Keratinocyte (primary cell): ENCODE results near the gene FOXK1. TPM values are rescaled to one million over a fixed set of nuclear protein-coding genes. Genes with fewer than 3 reads are reported as not detected.

ENCODE experiments used
- DNase-seq: peaks from one replicate; pipeline ENCODE4 v3.0.0-alpha.2; 2011; ENCODE audit warnings: low read depth, missing footprints, low spot score
- FAIRE-seq: peaks from 2 replicates; lab custom pipeline; 2011; peaks lifted over from hg19 to GRCh38; lab: Jason Lieb, UNC
- H2AFZ ChIP-seq: 2 replicates; pipeline ENCODE4 v1.6.0; 2012; ENCODE audit warnings: low read length, control low read depth, inconsistent platforms; ENCODE audit not compliant: control insufficient read depth
- H3K27ac ChIP-seq: 2 replicates; pipeline ENCODE4 v1.5.1; 2011; ENCODE audit warnings: low read length; ENCODE audit not compliant: control insufficient read depth, insufficient read depth
- H3K27me3 ChIP-seq: 3 replicates; pipeline ENCODE4 v1.6.0; 2011; ENCODE audit warnings: low read length; ENCODE audit not compliant: control insufficient read depth, insufficient read depth; ENCODE audit errors: extremely low read depth
- H3K36me3 ChIP-seq, 2 experiments: 2 replicates in 1 of 2; 3 replicates in 1 of 2; pipeline ENCODE4 v1.5.1; 2011; ENCODE audit warnings: low read length in 2 of 2, mild to moderate bottlenecking in 1 of 2; ENCODE audit not compliant: control insufficient read depth in 2 of 2, insufficient read depth in 2 of 2; ENCODE audit errors: extremely low read depth in 1 of 2
- H3K4me1 ChIP-seq: 3 replicates; pipeline ENCODE4 v1.5.1; 2011; ENCODE audit warnings: low read length; ENCODE audit not compliant: control insufficient read depth, insufficient read depth; ENCODE audit errors: extremely low read depth
- H3K4me2 ChIP-seq: 3 replicates; pipeline ENCODE4 v1.6.0; 2011; ENCODE audit warnings: low read depth, low read length; ENCODE audit not compliant: control insufficient read depth, insufficient read depth; ENCODE audit errors: extremely low read depth
- H3K4me3 ChIP-seq, 3 experiments: fragments of 200-600 bp in 1 of 3; sonication (generic) in 1 of 3; 2 replicates in 2 of 3; 3 replicates in 1 of 3; pipeline ENCODE4 v1.5.1; 2011 to 2016; ENCODE audit warnings: low read length in 3 of 3, mild to moderate bottlenecking in 3 of 3, control low read depth in 2 of 3, inconsistent platforms in 1 of 3, low read depth in 1 of 3, mixed read lengths in 1 of 3, mixed run types in 1 of 3, moderate library complexity in 1 of 3; ENCODE audit not compliant: control insufficient read depth in 2 of 3, insufficient read depth in 2 of 3; ENCODE audit errors: extremely low read depth in 1 of 3
- H3K79me2 ChIP-seq: 2 replicates; pipeline ENCODE4 v1.6.0; 2012; ENCODE audit warnings: low read length; ENCODE audit not compliant: control insufficient read depth, insufficient read depth
- H3K9ac ChIP-seq: 3 replicates; pipeline ENCODE4 v1.6.0; 2011; ENCODE audit warnings: low read length; ENCODE audit not compliant: control insufficient read depth, insufficient read depth; ENCODE audit errors: extremely low read depth
- H3K9me1 ChIP-seq: 3 replicates; pipeline ENCODE4 v1.6.0; 2011; ENCODE audit warnings: low read length; ENCODE audit not compliant: control insufficient read depth, insufficient read depth; ENCODE audit errors: extremely low read depth
- H3K9me3 ChIP-seq: 2 replicates; pipeline ENCODE4 v1.5.1; 2012; ENCODE audit warnings: low read depth, low read length; ENCODE audit not compliant: control insufficient read depth
- H4K20me1 ChIP-seq: 3 replicates; pipeline ENCODE4 v1.6.0; 2011; ENCODE audit warnings: low read length; ENCODE audit not compliant: control insufficient read depth, insufficient read depth; ENCODE audit errors: extremely low read depth
- CTCF ChIP-seq, 3 experiments: IDR thresholded peaks in 1 of 3; conservative IDR thresholded peaks in 1 of 3; optimal IDR thresholded peaks in 1 of 3; 2 replicates in 2 of 3; 3 replicates in 1 of 3; pipeline versions ENCODE3 to v1.5.1; 2011; ENCODE audit warnings: low read length in 3 of 3, mild to moderate bottlenecking in 3 of 3, moderate library complexity in 2 of 3, control low read depth in 1 of 3, inconsistent platforms in 1 of 3; ENCODE audit not compliant: insufficient read depth in 2 of 3; ENCODE audit errors: extremely low read depth in 1 of 3
- EZH2 ChIP-seq: IDR thresholded peaks from one replicate; pipeline ENCODE4 v1.6.1; 2012; ENCODE audit warnings: inconsistent platforms, mild to moderate bottlenecking, low read length, moderate library complexity
- dilution Hi-C: fragments of 300-500 bp; cut with MboI; formaldehyde crosslinking; loops from one replicate; pipeline ENCODE4 v1.7.0; 2020; ENCODE audit warnings: low sequenced_read_pairs; ENCODE audit not compliant: extremely low pct_ligation_motif_present
- polyA plus RNA-seq, 5 experiments: library from polyadenylated mRNA; depleted of rRNA in 3 of 5; stranded (reverse) in 3 of 5; stranded (forward) in 1 of 5; unstranded in 1 of 5; fragments of >200 nt; gene quantifications; 1 replicate in 1 of 5; 2 replicates in 3 of 5; 3 replicates in 1 of 5; pipeline versions ENCODE4 v1.2.1 to v1.2.3, GENCODE V29; 2011 to 2012; ENCODE audit warnings: missing spikeins in 2 of 5, low read depth in 1 of 5, low replicate concordance in 1 of 5

Gene FOXK1
- polyA plus RNA-seq, 1 donor (not counting 4 experiments of a cell fraction or from before 2014, with no cell fraction given), result 4.4 TPM

GRCh38 chr7:4797858-4798705 lies 116.0 kb downstream of the FOXK1 start:
- no peaks in the 10 kb centered on the region for H3K4me1 ChIP-seq
- no peaks in the 10 kb centered on the region for H3K79me2 ChIP-seq
- no peaks in the 10 kb centered on the region for H4K20me1 ChIP-seq
- no peaks in the 10 kb centered on the region for H3K9me1 ChIP-seq
- no peak overlapping the region for H2AFZ ChIP-seq
- H3K36me3 ChIP-seq, result no peaks in the 10 kb centered on the region
- no peak overlapping the region for H3K9ac ChIP-seq
- dilution Hi-C loops, result no loop called here
- H3K9me3 ChIP-seq, result no peaks in the 10 kb centered on the region
- FAIRE-seq (no peak), DNase-seq (no peak)
- H3K4me2 ChIP-seq, result no peak overlapping the region
- no peaks in the 10 kb centered on the region for H3K27me3 ChIP-seq
- TF ChIP-seq CTCF (optimal IDR thresholded peaks at IDR 0.05 in 1 of 3, IDR thresholded peaks at IDR 0.05 in 1 of 3, conservative IDR thresholded peaks at IDR 0.05 in 1 of 3; ENCODE audit: extremely low read depth in 1 of 3, insufficient read depth in 2 of 3, low read length in 3 of 3) (peak; percentile 46 to 96 (median 94)), EZH2 (no peak)
- H3K4me3 ChIP-seq, result no peak overlapping the region
- H3K27ac ChIP-seq, result no peak overlapping the region

GRCh38 chr7:4798706-4799235 lies 116.7 kb downstream of the FOXK1 start:
- no peaks in the 10 kb centered on the region for H3K36me3 ChIP-seq
- H2AFZ ChIP-seq, result no peak overlapping the region
- no peak overlapping the region for H3K27ac ChIP-seq
- H3K4me3 ChIP-seq, result no peak overlapping the region
- H3K4me2 ChIP-seq, result no peak overlapping the region
- H3K9ac ChIP-seq, result no peak overlapping the region
- H3K9me3 ChIP-seq, result no peaks in the 10 kb centered on the region
- H3K79me2 ChIP-seq, result no peaks in the 10 kb centered on the region
- dilution Hi-C loops, result no loop called here
- no peaks in the 10 kb centered on the region for H3K4me1 ChIP-seq
- FAIRE-seq (no peak), DNase-seq (no peak)
- H3K9me1 ChIP-seq, result no peaks in the 10 kb centered on the region
- no peaks in the 10 kb centered on the region for H3K27me3 ChIP-seq
- H4K20me1 ChIP-seq, result no peaks in the 10 kb centered on the region
- no peak for TF ChIP-seq EZH2
